ENCODE measurements around the gene DLG2.

Gene DLG2

DNA sequence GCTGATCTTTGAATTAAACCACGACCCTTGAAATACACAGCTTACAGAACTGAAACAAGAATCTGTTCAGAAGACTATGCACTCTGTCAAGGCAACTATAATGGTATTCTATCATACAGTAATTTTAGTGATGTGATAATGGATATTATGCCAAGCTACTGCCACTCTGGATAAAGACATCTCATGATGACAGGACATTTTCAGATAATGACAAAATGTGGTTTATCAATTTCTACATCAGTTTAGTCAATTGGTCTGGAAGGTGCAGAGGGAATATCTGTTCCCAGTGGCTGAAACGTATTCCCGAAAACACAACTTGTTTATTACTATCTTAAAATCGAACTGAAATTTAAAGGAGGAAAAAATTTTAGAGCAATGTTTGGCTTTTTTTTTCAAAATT is 1331.3 kb downstream of the DLG2 start:
- TF ChIP-seq FOXP2 (optimal IDR thresholded peaks at IDR 0.05; ENCODE audit: borderline replicate concordance, extremely low read depth, extremely low read length, insufficient read depth), result no peak
- no peak for TF ChIP-seq SIN3A (IDR thresholded peaks at IDR 0.05; ENCODE audit: borderline replicate concordance, insufficient read depth, low read length)

DNA sequence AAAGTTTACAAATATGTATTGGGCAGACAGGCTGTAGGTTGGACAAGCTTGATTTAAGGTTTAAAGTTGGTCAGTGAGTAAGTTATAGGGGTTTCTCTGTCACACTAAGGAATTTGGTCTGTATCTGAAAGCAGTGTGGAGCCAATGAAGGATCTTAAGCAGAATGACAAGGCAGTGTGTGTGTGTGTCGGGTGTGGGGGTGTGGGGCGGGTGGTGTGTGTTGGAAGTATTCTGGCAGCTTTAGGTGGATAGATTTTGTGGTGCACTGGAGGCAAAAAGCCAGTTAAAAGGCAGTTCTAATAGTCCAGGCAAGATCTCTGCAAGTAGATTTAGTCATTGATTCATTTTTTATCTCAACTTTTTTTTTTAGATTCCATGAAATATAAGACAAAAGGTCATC is 1334.2 kb downstream of the DLG2 start:
- no peak for TF ChIP-seq TAF1 (IDR thresholded peaks at IDR 0.05; ENCODE audit: borderline replicate concordance, insufficient read depth, low read length)
- TF ChIP-seq, protein P1, sequence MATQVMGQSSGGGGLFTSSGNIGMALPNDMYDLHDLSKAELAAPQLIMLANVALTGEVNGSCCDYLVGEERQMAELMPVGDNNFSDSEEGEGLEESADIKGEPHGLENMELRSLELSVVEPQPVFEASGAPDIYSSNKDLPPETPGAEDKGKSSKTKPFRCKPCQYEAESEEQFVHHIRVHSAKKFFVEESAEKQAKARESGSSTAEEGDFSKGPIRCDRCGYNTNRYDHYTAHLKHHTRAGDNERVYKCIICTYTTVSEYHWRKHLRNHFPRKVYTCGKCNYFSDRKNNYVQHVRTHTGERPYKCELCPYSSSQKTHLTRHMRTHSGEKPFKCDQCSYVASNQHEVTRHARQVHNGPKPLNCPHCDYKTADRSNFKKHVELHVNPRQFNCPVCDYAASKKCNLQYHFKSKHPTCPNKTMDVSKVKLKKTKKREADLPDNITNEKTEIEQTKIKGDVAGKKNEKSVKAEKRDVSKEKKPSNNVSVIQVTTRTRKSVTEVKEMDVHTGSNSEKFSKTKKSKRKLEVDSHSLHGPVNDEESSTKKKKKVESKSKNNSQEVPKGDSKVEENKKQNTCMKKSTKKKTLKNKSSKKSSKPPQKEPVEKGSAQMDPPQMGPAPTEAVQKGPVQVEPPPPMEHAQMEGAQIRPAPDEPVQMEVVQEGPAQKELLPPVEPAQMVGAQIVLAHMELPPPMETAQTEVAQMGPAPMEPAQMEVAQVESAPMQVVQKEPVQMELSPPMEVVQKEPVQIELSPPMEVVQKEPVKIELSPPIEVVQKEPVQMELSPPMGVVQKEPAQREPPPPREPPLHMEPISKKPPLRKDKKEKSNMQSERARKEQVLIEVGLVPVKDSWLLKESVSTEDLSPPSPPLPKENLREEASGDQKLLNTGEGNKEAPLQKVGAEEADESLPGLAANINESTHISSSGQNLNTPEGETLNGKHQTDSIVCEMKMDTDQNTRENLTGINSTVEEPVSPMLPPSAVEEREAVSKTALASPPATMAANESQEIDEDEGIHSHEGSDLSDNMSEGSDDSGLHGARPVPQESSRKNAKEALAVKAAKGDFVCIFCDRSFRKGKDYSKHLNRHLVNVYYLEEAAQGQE (IDR thresholded peaks at IDR 0.05; ENCODE audit: insufficient read depth in 1 of 2, low read depth in 2 of 2, low read length in 2 of 2), result no peak
- TF ChIP-seq POLR2AphosphoS5 (IDR thresholded peaks at IDR 0.05; ENCODE audit: low read depth, low read length), result no peak
- no peak for TF ChIP-seq FOXP2 (optimal IDR thresholded peaks at IDR 0.05; ENCODE audit: borderline replicate concordance, extremely low read depth, extremely low read length, insufficient read depth)
- TF ChIP-seq SIN3A (IDR thresholded peaks at IDR 0.05; ENCODE audit: borderline replicate concordance, insufficient read depth, low read length), result no peak

DNA sequence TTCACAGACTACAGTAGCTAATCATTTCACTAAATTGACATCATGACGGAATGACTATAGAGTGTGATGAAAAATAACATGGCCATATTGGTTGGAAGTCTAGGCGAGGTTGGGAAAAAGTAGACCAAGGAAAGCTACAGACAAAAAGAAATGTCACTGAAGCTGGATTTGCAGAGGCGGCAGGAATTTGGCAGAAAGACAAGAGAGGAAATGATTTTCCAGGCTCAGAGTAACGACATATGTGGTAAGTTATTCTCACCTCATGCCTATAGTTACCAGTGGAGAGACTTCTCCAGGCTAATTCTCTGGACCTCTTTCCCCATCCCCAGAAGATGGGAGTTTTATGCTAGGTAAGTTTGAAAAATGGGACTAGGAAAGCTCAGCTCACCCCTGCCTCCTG is 1335.1 kb downstream of the DLG2 start:
- TF ChIP-seq SIN3A (IDR thresholded peaks at IDR 0.05; ENCODE audit: borderline replicate concordance, insufficient read depth, low read length), result no peak
- TF ChIP-seq FOXP2 (optimal IDR thresholded peaks at IDR 0.05; ENCODE audit: borderline replicate concordance, extremely low read depth, extremely low read length, insufficient read depth), result no peak
- TF ChIP-seq TAF1 (IDR thresholded peaks at IDR 0.05; ENCODE audit: borderline replicate concordance, insufficient read depth, low read length), result no peak
- TF ChIP-seq POLR2AphosphoS5 (IDR thresholded peaks at IDR 0.05; ENCODE audit: low read depth, low read length), result no peak
- TF ChIP-seq, protein P1 (IDR thresholded peaks at IDR 0.05; ENCODE audit: insufficient read depth in 1 of 2, low read depth in 2 of 2, low read length in 2 of 2), result no peak

DNA sequence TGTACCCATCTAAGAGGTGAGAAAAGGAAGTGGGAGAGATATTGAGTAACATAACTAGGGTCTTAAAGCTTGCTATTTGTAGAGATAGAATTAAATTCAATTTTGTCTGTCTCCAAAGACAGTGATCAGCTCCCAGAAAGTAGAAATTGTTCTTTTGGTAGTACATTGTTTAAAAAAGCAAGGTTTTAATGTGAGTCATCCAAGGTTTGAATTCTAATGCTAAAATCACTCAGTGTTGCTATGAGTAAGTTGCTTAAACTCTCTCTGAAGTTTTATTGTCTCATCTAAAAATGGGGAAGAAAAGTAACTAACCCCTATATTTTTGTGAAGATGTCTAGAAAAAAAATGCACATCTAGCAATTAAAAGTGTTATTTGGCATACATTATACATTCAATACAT is 1336.5 kb downstream of the DLG2 start:
- TF ChIP-seq POLR2AphosphoS5 (IDR thresholded peaks at IDR 0.05; ENCODE audit: low read depth, low read length) (no peak), SIN3A (IDR thresholded peaks at IDR 0.05; ENCODE audit: borderline replicate concordance, insufficient read depth, low read length) (no peak), TAF1 (IDR thresholded peaks at IDR 0.05; ENCODE audit: borderline replicate concordance, insufficient read depth, low read length) (no peak)
- TF ChIP-seq, protein P1 (IDR thresholded peaks at IDR 0.05; ENCODE audit: insufficient read depth in 1 of 2, low read depth in 2 of 2, low read length in 2 of 2), result no peak

DNA sequence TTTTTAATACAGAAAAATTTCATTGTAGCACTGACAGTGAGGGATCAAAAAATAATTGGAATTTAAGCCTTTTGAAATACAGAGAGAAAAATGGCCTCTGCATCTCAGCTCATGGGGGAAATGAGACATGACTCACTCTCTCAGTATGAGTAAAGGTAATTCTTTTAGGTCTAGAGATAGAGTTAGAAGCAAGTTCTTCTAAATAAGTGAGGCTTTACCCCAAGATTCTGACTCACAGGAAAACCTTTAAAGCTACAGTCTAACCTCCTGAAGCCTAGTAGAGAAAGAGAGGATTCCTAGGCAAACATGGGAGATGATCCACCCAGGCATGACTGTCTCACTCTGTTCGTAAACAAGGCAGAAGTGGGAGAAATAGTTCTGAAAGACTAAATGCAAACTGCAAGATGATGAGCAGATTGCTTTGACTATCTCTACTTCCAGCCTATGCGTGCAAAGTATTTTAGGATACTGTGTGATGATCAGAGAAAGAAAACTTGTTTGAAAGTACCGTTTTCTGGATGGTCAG is 1337.7 kb downstream of the DLG2 start:
- TF ChIP-seq, protein P1 (IDR thresholded peaks at IDR 0.05; ENCODE audit: insufficient read depth in 1 of 2, low read depth in 2 of 2, low read length in 2 of 2), result no peak
- TF ChIP-seq FOXP2 (optimal IDR thresholded peaks at IDR 0.05; ENCODE audit: borderline replicate concordance, extremely low read depth, extremely low read length, insufficient read depth) (no peak), POLR2AphosphoS5 (IDR thresholded peaks at IDR 0.05; ENCODE audit: low read depth, low read length) (no peak), TAF1 (IDR thresholded peaks at IDR 0.05; ENCODE audit: borderline replicate concordance, insufficient read depth, low read length) (no peak), SIN3A (IDR thresholded peaks at IDR 0.05; ENCODE audit: borderline replicate concordance, insufficient read depth, low read length) (no peak)
